COLO668 (cell line): ENCODE data around the gene GSTO1.

Experiments
- DNase-seq: peaks from one replicate; lab custom pipeline; 2025; ENCODE audit not compliant: unreplicated experiment; lab: John Stamatoyannopoulos, UW

Gene GSTO1

GRCh38 chr10:104303594-104304355, 49.1 kb downstream of the GSTO1 start:
- no peak for DNase-seq

GRCh38 chr10:104304356-104304745, 49.7 kb downstream of the GSTO1 start:
- no peak for DNase-seq

- DNase-seq = no peak
These were observed 50.2 kb downstream of the GSTO1 start for GRCh38 chr10:104304927-104305326.

- DNase-seq = no peak
These were observed 52.2 kb downstream of the GSTO1 start for GRCh38 chr10:104306897-104307296.

GRCh38 chr10:104307576-104308438, 53.1 kb downstream of the GSTO1 start:
- no peak for DNase-seq

GRCh38 chr10:104308439-104308903, 53.8 kb downstream of the GSTO1 start:
- DNase-seq = no peak

GRCh38 chr10:104309980-104310978, 55.6 kb downstream of the GSTO1 start:
- DNase-seq = no peak

GRCh38 chr10:104311184-104311720, 56.6 kb downstream of the GSTO1 start:
- DNase-seq = no peak

GRCh38 chr10:104314591-104315485, 60.1 kb downstream of the GSTO1 start:
- DNase-seq = no peak

GRCh38 chr10:104315486-104315921, 60.8 kb downstream of the GSTO1 start:
- no peak for DNase-seq

GRCh38 chr10:104316321-104317099, 61.8 kb downstream of the GSTO1 start:
- DNase-seq = no peak
